OCI-LY3 (cell line): ENCODE data around the gene COL6A3.

Experiments
- H2AFZ ChIP-seq: fragments of 200-600, 300-600 bp; shearing (Covaris generic); 2 replicates; pipeline ENCODE4 v1.6.0; 2014; ENCODE audit warnings: antibody characterized with exemption, low read depth, low read length
- H3K27ac ChIP-seq: fragments of 200-600, 300-600 bp; sonication (generic); 2 replicates; pipeline ENCODE4 v1.5.1; 2014; ENCODE audit warnings: mild to moderate bottlenecking, low read length, moderate library complexity, mixed read lengths
- H3K27me3 ChIP-seq: fragments of 200-600, 300-600 bp; sonication (generic); 2 replicates; pipeline ENCODE4 v1.6.1; 2014; ENCODE audit warnings: low read depth, low read length, mixed read lengths
- H3K36me3 ChIP-seq: fragments of 200-600, 300-600 bp; sonication (generic); replicated peaks from 2 replicates; pipeline ENCODE3; 2014; ENCODE audit warnings: low read depth, low read length, mixed read lengths
- H3K4me1 ChIP-seq: fragments of 300-600, 200-600 bp; sonication (generic); 2 replicates; pipeline ENCODE4 v1.6.1; 2014; ENCODE audit warnings: low read length, mixed read lengths
- H3K4me2 ChIP-seq: fragments of 200-600, 300-600 bp; sonication (generic); 2 replicates; pipeline ENCODE4 v1.6.1; 2014; ENCODE audit warnings: low read length, mixed read lengths
- H3K4me3 ChIP-seq: fragments of 300-600, 200-600 bp; sonication (generic); 2 replicates; pipeline ENCODE4 v1.5.1; 2014; ENCODE audit warnings: antibody characterized with exemption, mild to moderate bottlenecking, low read length, moderate library complexity
- H3K79me2 ChIP-seq: fragments of 300-600, 200-600 bp; shearing (Covaris generic); 2 replicates; pipeline ENCODE4 v1.6.1; 2014; ENCODE audit warnings: mild to moderate bottlenecking, low read length, mixed read lengths
- H3K9ac ChIP-seq: fragments of 300-600, 200-600 bp; shearing (Covaris generic); 2 replicates; pipeline ENCODE4 v1.6.0; 2014; ENCODE audit warnings: mild to moderate bottlenecking, low read length, moderate library complexity
- H3K9me3 ChIP-seq: fragments of 200-600, 300-600 bp; shearing (Covaris generic); 2 replicates; pipeline ENCODE4 v1.6.1; 2014; ENCODE audit warnings: low read length, mixed read lengths; ENCODE audit not compliant: insufficient read depth
- H4K20me1 ChIP-seq: fragments of 200-600, 300-600 bp; sonication (generic); 2 replicates; pipeline ENCODE4 v1.6.1; 2016; ENCODE audit warnings: low read length, mixed read lengths; ENCODE audit not compliant: insufficient read depth
- EZH2phosphoT487 ChIP-seq: fragments of 200-600 bp; shearing (Covaris generic); IDR thresholded peaks from 2 replicates; pipeline ENCODE4 v1.6.1; 2018; ENCODE audit warnings: antibody characterized with exemption, mixed run types, low read depth
- TF ChIP-seq, protein P1 (sequence below): fragments of 200-600, 300-600 bp; sonication (generic); IDR thresholded peaks from 2 replicates; pipeline ENCODE4 v1.5.1; 2014; ENCODE audit warnings: antibody characterized with exemption, low read length, low read depth

Gene COL6A3

DNA sequence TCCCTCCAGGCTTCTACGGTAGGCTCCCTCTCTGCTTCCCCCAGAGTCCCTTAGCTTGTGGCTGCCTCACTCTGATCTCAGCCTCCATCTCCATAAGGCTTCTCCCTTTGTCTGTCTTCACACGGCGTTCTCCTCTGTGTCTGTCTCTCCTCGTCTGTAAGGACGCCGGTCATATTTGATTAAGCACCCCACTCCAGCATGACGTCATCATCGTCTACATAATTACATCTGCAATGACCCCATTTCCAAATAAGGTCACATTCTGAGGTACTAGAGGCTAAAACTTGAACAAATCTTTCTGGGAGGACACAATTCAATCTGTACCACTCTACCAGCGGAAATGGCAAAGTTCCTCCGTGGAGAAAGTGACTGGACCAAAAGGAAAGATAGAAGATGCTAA lies 8.3 kb upstream of the COL6A3 start:
- H2AFZ ChIP-seq = no peak overlapping the region
- H3K79me2 ChIP-seq = no peaks in the 10 kb centered on the region
- H3K9ac ChIP-seq = no peak overlapping the region
- H3K27me3 ChIP-seq = no peaks in the 10 kb centered on the region
- TF ChIP-seq, protein P1, sequence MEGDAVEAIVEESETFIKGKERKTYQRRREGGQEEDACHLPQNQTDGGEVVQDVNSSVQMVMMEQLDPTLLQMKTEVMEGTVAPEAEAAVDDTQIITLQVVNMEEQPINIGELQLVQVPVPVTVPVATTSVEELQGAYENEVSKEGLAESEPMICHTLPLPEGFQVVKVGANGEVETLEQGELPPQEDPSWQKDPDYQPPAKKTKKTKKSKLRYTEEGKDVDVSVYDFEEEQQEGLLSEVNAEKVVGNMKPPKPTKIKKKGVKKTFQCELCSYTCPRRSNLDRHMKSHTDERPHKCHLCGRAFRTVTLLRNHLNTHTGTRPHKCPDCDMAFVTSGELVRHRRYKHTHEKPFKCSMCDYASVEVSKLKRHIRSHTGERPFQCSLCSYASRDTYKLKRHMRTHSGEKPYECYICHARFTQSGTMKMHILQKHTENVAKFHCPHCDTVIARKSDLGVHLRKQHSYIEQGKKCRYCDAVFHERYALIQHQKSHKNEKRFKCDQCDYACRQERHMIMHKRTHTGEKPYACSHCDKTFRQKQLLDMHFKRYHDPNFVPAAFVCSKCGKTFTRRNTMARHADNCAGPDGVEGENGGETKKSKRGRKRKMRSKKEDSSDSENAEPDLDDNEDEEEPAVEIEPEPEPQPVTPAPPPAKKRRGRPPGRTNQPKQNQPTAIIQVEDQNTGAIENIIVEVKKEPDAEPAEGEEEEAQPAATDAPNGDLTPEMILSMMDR = no peak
- TF ChIP-seq EZH2phosphoT487 = no peak
- no peak overlapping the region for H3K27ac ChIP-seq
- peaks cover 6% of the 10 kb centered on the region; the same call in 1 of the 2 replicates for H3K4me1 ChIP-seq
- H3K4me2 ChIP-seq = no peak overlapping the region
- H3K9me3 ChIP-seq = no peaks in the 10 kb centered on the region
- no peaks in the 10 kb centered on the region for H4K20me1 ChIP-seq
- no peak overlapping the region for H3K4me3 ChIP-seq
- no peaks in the 10 kb centered on the region for H3K36me3 ChIP-seq

DNA sequence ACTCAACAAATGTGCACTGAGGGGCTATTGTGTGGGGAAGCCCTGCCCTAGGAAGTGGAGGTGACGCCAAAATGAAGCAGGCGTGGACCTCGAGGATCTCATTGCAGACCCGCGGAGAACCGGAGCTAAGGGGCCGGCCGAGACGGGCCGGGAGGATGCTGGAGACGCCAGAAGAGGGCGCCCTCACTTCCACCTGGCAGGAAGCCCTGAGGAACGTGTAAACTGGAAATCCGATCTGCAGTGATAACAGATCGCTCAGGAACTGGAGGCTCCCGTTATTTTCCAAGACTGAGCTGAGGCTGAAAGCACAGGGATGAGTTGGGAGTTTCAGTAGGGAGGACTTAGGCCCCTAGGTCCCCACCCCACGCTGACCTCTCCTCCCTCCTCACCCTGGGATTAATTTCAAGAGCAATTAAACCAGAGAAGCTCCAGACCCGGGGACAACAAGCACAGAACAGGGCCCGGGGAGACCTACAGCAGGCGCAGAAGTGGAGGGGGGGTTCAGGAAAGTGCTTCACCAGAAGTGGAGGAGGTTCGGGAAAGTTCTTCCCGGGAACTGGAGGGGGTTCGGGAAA lies 7.7 kb upstream of the COL6A3 start:
- peak overlapping the region; percentile 93 for H2AFZ ChIP-seq
- no peak for TF ChIP-seq EZH2phosphoT487
- TF ChIP-seq, protein P1 = peak; percentile 70
- no peaks in the 10 kb centered on the region for H4K20me1 ChIP-seq
- no peaks in the 10 kb centered on the region for H3K79me2 ChIP-seq
- peaks cover 6% of the 10 kb centered on the region; the same call in 1 of the 2 replicates for H3K4me1 ChIP-seq
- peak overlapping the region; percentile 76 for H3K4me2 ChIP-seq
- peak overlapping the region; percentile 70 for H3K4me3 ChIP-seq
- H3K9me3 ChIP-seq = no peaks in the 10 kb centered on the region
- no peak overlapping the region for H3K27ac ChIP-seq
- H3K36me3 ChIP-seq = no peaks in the 10 kb centered on the region
- H3K9ac ChIP-seq = peak overlapping the region; percentile 54; the same call in 1 of the 2 replicates
- no peaks in the 10 kb centered on the region for H3K27me3 ChIP-seq

DNA sequence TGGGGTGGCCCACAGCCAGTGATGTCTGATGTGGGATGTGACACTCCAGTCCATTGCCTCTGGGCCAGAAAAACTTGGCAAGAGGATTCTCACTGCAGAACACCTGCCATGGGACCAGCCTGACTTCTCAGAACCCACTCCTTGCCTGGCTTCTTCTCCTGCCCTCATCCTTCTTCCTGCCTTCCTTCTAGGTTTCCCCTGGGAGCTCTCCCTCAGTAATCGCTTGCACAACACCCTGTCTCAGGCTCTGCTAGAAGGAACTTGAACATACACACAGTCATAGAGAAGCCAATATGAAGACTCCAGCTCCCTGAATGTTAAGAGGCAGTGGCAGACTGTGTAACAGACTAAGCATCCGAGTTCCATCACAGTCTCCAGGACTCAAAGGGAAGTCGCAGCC lies 4.3 kb upstream of the COL6A3 start:
- no peak overlapping the region for H3K27ac ChIP-seq
- H3K4me1 ChIP-seq = peaks cover 6% of the 10 kb centered on the region; the same call in 1 of the 2 replicates
- no peaks in the 10 kb centered on the region for H3K36me3 ChIP-seq
- no peak overlapping the region for H3K9ac ChIP-seq
- TF ChIP-seq EZH2phosphoT487 = no peak
- TF ChIP-seq, protein P1 = no peak
- no peak overlapping the region for H3K4me2 ChIP-seq
- no peaks in the 10 kb centered on the region for H3K9me3 ChIP-seq
- no peaks in the 10 kb centered on the region for H3K27me3 ChIP-seq
- H4K20me1 ChIP-seq = no peaks in the 10 kb centered on the region
- H2AFZ ChIP-seq = no peak overlapping the region
- H3K79me2 ChIP-seq = no peaks in the 10 kb centered on the region
- H3K4me3 ChIP-seq = no peak overlapping the region

DNA sequence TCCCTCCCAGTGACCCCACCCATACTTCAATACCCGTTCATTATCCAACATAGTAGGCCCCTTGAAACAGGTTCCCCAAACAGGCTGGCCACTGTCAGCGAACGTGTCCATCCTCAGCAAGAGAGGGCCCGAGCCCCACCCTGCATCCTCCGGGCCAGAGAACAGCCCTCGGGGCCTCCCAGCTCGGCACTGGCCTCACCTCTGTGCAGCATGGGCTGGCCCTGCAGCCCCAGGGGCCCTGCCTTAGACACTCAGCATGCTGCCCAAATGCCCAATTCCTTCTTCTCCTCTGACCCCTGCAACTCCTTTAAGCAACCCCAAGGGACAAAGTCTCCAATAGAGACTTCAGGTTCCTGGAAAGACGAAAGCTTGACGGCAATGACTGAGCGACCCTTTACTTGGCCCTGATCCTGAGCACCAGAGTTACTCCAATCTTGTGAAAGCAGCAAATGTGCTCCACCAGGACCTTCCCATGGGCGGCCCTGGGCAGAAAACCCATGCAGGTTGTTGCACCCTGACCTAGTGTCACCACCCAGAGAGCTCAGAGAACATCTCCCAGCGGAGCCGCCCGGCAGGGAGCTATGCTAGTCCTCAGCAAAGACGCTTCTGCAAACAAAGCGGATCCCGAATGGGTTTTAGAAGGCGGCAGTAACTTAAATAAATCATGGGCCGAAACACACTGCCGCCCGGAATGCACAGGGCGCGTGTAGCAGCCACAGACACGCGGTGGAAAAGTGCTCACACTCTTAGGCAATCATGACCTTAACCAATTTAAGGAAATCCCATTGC lies 782 bp downstream of the COL6A3 start:
- Histone ChIP-seq H3K27ac (no peak overlapping the region), H3K27me3 (peaks cover 4% of the 10 kb centered on the region; the same call in 1 of the 2 replicates), H3K4me1 (no peaks in the 10 kb centered on the region), H3K79me2 (no peaks in the 10 kb centered on the region), H3K9me3 (no peaks in the 10 kb centered on the region), H2AFZ (no peak overlapping the region), H3K9ac (no peak overlapping the region), H3K36me3 (no peaks in the 10 kb centered on the region), H3K4me3 (no peak overlapping the region), H3K4me2 (no peak overlapping the region), H4K20me1 (no peaks in the 10 kb centered on the region)
- TF ChIP-seq, protein P1 = no peak
- no peak for TF ChIP-seq EZH2phosphoT487
